ENCODE data around the gene ABHD8. TPM values are rescaled to one million over a fixed set of nuclear protein-coding genes. Genes with fewer than 3 reads are reported as not detected.

ABHD8 gene
- total RNA-seq, 1 experiment from 2014 or later, result 5.2 TPM

GRCh38 chr19:17319473-17320238 is 16.4 kb upstream of the ABHD8 start:
- no peak overlapping the region for H3K4me3 ChIP-seq
- no peaks in the 10 kb centered on the region for H3K27me3 ChIP-seq (replicated peaks)
- no peaks in the 10 kb centered on the region for H3K9me3 ChIP-seq (replicated peaks)
- no peak overlapping the region for H3K27ac ChIP-seq
- no peak for DNase-seq (ENCODE audit: low read depth in 1 of 2, low spot score in 2 of 2)
- H3K4me1 ChIP-seq (replicated peaks), result peaks cover 11% of the 10 kb centered on the region
- peaks cover 68% of the 10 kb centered on the region for H3K36me3 ChIP-seq

- no peaks in the 10 kb centered on the region for H3K27me3 ChIP-seq (replicated peaks)
- H3K4me3 ChIP-seq, result no peak overlapping the region
- DNase-seq (ENCODE audit: low read depth in 1 of 2, low spot score in 2 of 2), result no peak
- peaks cover 11% of the 10 kb centered on the region for H3K4me1 ChIP-seq (replicated peaks)
- no peak overlapping the region for H3K27ac ChIP-seq
- no peaks in the 10 kb centered on the region for H3K9me3 ChIP-seq (replicated peaks)
- peaks cover 75% of the 10 kb centered on the region for H3K36me3 ChIP-seq
Measured at GRCh38 chr19:17318966-17319365, 15.7 kb upstream of the ABHD8 start.

- no peaks in the 10 kb centered on the region for H3K9me3 ChIP-seq (replicated peaks)
- no peaks in the 10 kb centered on the region for H3K27me3 ChIP-seq (replicated peaks)
- H3K4me1 ChIP-seq (replicated peaks), result peaks cover 40% of the 10 kb centered on the region
- no peak overlapping the region for H3K27ac ChIP-seq
- peaks cover 75% of the 10 kb centered on the region for H3K36me3 ChIP-seq
- no peak for DNase-seq (ENCODE audit: low read depth in 1 of 2, low spot score in 2 of 2)
- no peak overlapping the region for H3K4me3 ChIP-seq
Measured at GRCh38 chr19:17314007-17314593, 10.9 kb upstream of the ABHD8 start.

GRCh38 chr19:17312189-17313113 is 9.2 kb upstream of the ABHD8 start:
- peaks cover 35% of the 10 kb centered on the region for H3K4me1 ChIP-seq (replicated peaks)
- H3K27ac ChIP-seq, result peak overlapping the region; percentile 79
- DNase-seq (ENCODE audit: low read depth in 1 of 2, low spot score in 2 of 2), result no peak
- peaks cover 63% of the 10 kb centered on the region for H3K36me3 ChIP-seq
- no peaks in the 10 kb centered on the region for H3K9me3 ChIP-seq (replicated peaks)
- peak overlapping the region; percentile 12 for H3K4me3 ChIP-seq
- H3K27me3 ChIP-seq (replicated peaks), result no peaks in the 10 kb centered on the region

GRCh38 chr19:17311455-17312188 is 8.4 kb upstream of the ABHD8 start:
- peak; percentile 85 to 93 for DNase-seq (ENCODE audit: low read depth in 1 of 2, low spot score in 2 of 2)
- H3K4me1 ChIP-seq (replicated peaks), result peaks cover 29% of the 10 kb centered on the region
- peak overlapping the region; percentile 12 for H3K4me3 ChIP-seq
- no peaks in the 10 kb centered on the region for H3K27me3 ChIP-seq (replicated peaks)
- H3K9me3 ChIP-seq (replicated peaks), result no peaks in the 10 kb centered on the region
- peak overlapping the region; percentile 79 for H3K27ac ChIP-seq
- H3K36me3 ChIP-seq, result peaks cover 55% of the 10 kb centered on the region

- no peaks in the 10 kb centered on the region for H3K27me3 ChIP-seq (replicated peaks)
- peak overlapping the region; percentile 53 for H3K27ac ChIP-seq
- no peaks in the 10 kb centered on the region for H3K9me3 ChIP-seq (replicated peaks)
- DNase-seq (ENCODE audit: low read depth in 1 of 2, low spot score in 2 of 2), result no peak
- peak overlapping the region; percentile 69 for H3K4me3 ChIP-seq
- peaks cover 42% of the 10 kb centered on the region for H3K36me3 ChIP-seq
- peaks cover 33% of the 10 kb centered on the region for H3K4me1 ChIP-seq (replicated peaks)
Measured at GRCh38 chr19:17309965-17310461, 6.8 kb upstream of the ABHD8 start.

GRCh38 chr19:17309198-17309964 is 6.2 kb upstream of the ABHD8 start, which contains the start of gene DDA1:
Gene DDA1, plus strand, starts transcription at chr19:17309563. Its CDS starts 92 bp downstream, at chr19:17309655.
- Histone ChIP-seq H3K4me1 (replicated peaks) (peaks cover 33% of the 10 kb centered on the region), H3K4me3 (peak within 1 kb of the TSS; percentile 69), H3K27me3 (replicated peaks) (no peaks in the 10 kb centered on the region), H3K27ac (peak within 1 kb of the TSS; percentile 53), H3K9me3 (replicated peaks) (no peaks in the 10 kb centered on the region), H3K36me3 (peaks cover 37% of the 10 kb centered on the region)
- peak; percentile 97 to 100 for DNase-seq (ENCODE audit: low read depth in 1 of 2, low spot score in 2 of 2)

- Histone ChIP-seq H3K27me3 (replicated peaks) (no peaks in the 10 kb centered on the region), H3K4me3 (no peak overlapping the region)
Measured at GRCh38 chr19:17307876-17308377, 4.7 kb upstream of the ABHD8 start.

GRCh38 chr19:17306285-17306714 is 3.1 kb upstream of the ABHD8 start:
- DNase-seq (ENCODE audit: low read depth in 1 of 2, low spot score in 2 of 2), result no peak
- Histone ChIP-seq H3K36me3 (peaks cover 11% of the 10 kb centered on the region), H3K9me3 (replicated peaks) (no peaks in the 10 kb centered on the region), H3K4me3 (peak overlapping the region; percentile 58), H3K27ac (peak overlapping the region; percentile 15; the same call in 1 of the 2 replicates), H3K27me3 (replicated peaks) (no peaks in the 10 kb centered on the region), H3K4me1 (replicated peaks) (peaks cover 22% of the 10 kb centered on the region)

More at GRCh38 chr19:17307876-17308377, 4.7 kb upstream of the ABHD8 start:
- Histone ChIP-seq H3K27ac (no peak overlapping the region), H3K9me3 (replicated peaks) (no peaks in the 10 kb centered on the region), H3K4me1 (replicated peaks) (peaks cover 38% of the 10 kb centered on the region), H3K36me3 (peaks cover 25% of the 10 kb centered on the region)
- no peak for DNase-seq (ENCODE audit: low read depth in 1 of 2, low spot score in 2 of 2)

GRCh38 chr19:17305517-17306284 is 2.5 kb upstream of the ABHD8 start, which contains the start of gene MRPL34:
Gene MRPL34, plus strand, starts transcription at chr19:17305872. Its CDS starts 21 bp downstream, at chr19:17305893.
- Histone ChIP-seq H3K4me3 (peak within 1 kb of the TSS; percentile 58), H3K9me3 (replicated peaks) (no peaks in the 10 kb centered on the region), H3K27ac (peak within 1 kb of the TSS; percentile 15), H3K27me3 (replicated peaks) (no peaks in the 10 kb centered on the region), H3K4me1 (replicated peaks) (peaks cover 19% of the 10 kb centered on the region), H3K36me3 (peaks cover 9% of the 10 kb centered on the region; the same call in 1 of the 2 replicates)
- DNase-seq (ENCODE audit: low read depth in 1 of 2, low spot score in 2 of 2), result peak; percentile 96 to 99

- H3K9me3 ChIP-seq (replicated peaks), result no peaks in the 10 kb centered on the region
Measured at GRCh38 chr19:17305216-17305516, 1.9 kb upstream of the ABHD8 start.

More at GRCh38 chr19:17305216-17305516, 1.9 kb upstream of the ABHD8 start:
- Histone ChIP-seq H3K4me3 (peak overlapping the region; percentile 58; the same call in 1 of the 2 replicates), H3K36me3 (peaks cover 6% of the 10 kb centered on the region; the same call in 1 of the 2 replicates), H3K27ac (no peak overlapping the region), H3K4me1 (replicated peaks) (peaks cover 14% of the 10 kb centered on the region), H3K27me3 (replicated peaks) (no peaks in the 10 kb centered on the region)
- DNase-seq (ENCODE audit: low read depth in 1 of 2, low spot score in 2 of 2), result no peak

All from SJSA1 (cell line).